Ascending aorta (tissue), 2 donors: ENCODE measurements around the gene SHISAL2A. TPM values are rescaled to one million over a fixed set of nuclear protein-coding genes. Genes with fewer than 3 reads are reported as not detected.

ENCODE experiments used
- DNase-seq, 2 donors: peaks; one replicate each; pipeline ENCODE4 v3.0.0-alpha.2; 2019; ENCODE audit warnings: low spot score in 2 of 2
- H3K27ac ChIP-seq, 2 donors: fragments of 200-600 bp; sonication (generic); one replicate each; pipeline ENCODE4 v1.5.1; 2016 to 2017; ENCODE audit warnings: mild to moderate bottlenecking in 1 of 2
- H3K27me3 ChIP-seq: fragments of 200-600 bp; sonication (generic); one replicate; pipeline ENCODE4 v1.5.1; 2017
- H3K36me3 ChIP-seq, 2 donors: fragments of 200-600 bp; sonication (generic); one replicate each; pipeline ENCODE4 v1.5.1; 2016
- H3K4me1 ChIP-seq, 2 donors: fragments of 200-600 bp; sonication (generic); one replicate each; pipeline ENCODE4 v1.5.1; 2016 to 2017; ENCODE audit warnings: mild to moderate bottlenecking in 1 of 2
- H3K4me3 ChIP-seq, 2 donors: fragments of 200-600 bp; sonication (generic); one replicate each; pipeline ENCODE4 v1.5.1; 2016 to 2017; ENCODE audit warnings: mild to moderate bottlenecking in 1 of 2
- H3K9me3 ChIP-seq, 2 donors: fragments of 200-600 bp; sonication (generic); one replicate each; pipeline ENCODE4 v1.5.1; 2016
- CTCF ChIP-seq, 3 experiments: fragments of 200-600 bp in 2 of 3; fragments of 450-650 bp in 1 of 3; sonication (generic) in 2 of 3; IDR thresholded peaks; one replicate each; pipeline ENCODE4 v1.5.1; 2016 to 2019; ENCODE audit warnings: antibody characterized with exemption in 3 of 3, mild to moderate bottlenecking in 1 of 3, moderate library complexity in 1 of 3
- intact Hi-C: fragments of 100-400 bp; cut with DNase I; formaldehyde crosslinking; loops from one replicate; pipeline ENCODE4 v1.15.1; 2023
- total RNA-seq: library from RNA; depleted of rRNA; stranded (reverse); fragments of >200 nt; gene quantifications from one replicate; pipeline ENCODE4 v1.1.0, GENCODE V29; 2016

SHISAL2A gene
- total RNA-seq, 1 donor from 2014 or later: not detected

DNA sequence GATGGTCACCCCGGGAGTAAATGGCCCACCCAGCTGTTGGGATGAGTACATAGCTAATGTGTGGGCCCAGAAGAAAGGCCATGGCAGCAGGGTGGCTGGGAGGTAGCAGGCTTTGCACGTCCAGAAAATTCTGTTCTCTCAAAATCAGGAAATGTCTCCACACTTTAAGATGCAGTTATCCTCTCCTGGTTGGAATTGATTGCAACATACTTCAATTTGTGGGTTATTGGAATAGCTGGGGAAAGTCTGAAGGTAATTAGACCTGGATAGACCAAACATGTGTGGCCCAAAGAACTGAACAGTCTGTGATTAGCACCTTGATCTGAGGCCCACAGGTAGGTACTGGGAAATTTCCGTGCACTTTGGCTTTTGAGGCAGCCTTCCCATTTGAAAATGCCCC is 35.0 kb downstream of the SHISAL2A start:
- H3K27ac ChIP-seq: no peak overlapping the region
- H3K9me3 ChIP-seq: no peaks in the 10 kb centered on the region
- H3K27me3 ChIP-seq: no peaks in the 10 kb centered on the region
- no peak for TF ChIP-seq CTCF (IDR thresholded peaks at IDR 0.05)
- DNase-seq: no peak
- no peaks in the 10 kb centered on the region for H3K36me3 ChIP-seq
- H3K4me1 ChIP-seq: no peaks in the 10 kb centered on the region
- no peak overlapping the region for H3K4me3 ChIP-seq
- intact Hi-C loops: no loop called here

- H3K4me3 ChIP-seq: no peak overlapping the region
- H3K4me1 ChIP-seq: no peaks in the 10 kb centered on the region
- H3K27ac ChIP-seq: no peak overlapping the region
- no peaks in the 10 kb centered on the region for H3K9me3 ChIP-seq
- intact Hi-C loops: no loop called here
- no peaks in the 10 kb centered on the region for H3K36me3 ChIP-seq
- TF ChIP-seq CTCF (IDR thresholded peaks at IDR 0.05): no peak
- H3K27me3 ChIP-seq: no peaks in the 10 kb centered on the region
- DNase-seq: no peak
These were observed 35.7 kb downstream of the SHISAL2A start for GRCh38 chr1:52668711-52669110.

DNA sequence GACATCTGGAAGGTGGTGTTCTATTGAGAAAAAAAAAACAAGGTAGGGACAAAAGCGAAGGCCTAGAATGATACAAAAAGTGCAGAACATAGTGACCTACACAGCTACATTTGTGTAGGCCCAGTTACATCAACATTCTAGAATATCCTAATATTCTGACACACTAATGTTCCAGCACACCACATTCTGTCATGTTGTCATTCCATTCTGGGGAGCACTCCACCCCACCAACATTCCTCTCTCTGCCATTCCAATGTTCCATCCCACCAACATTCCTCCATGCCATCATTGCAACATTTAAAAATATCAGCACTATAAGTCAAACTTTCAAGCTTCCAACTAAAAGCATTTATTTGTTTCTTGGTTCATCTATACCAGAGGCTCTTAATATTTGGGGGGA is 36.7 kb downstream of the SHISAL2A start:
- Histone ChIP-seq H3K27ac (no peak overlapping the region), H3K9me3 (no peaks in the 10 kb centered on the region), H3K4me1 (no peaks in the 10 kb centered on the region), H3K27me3 (no peaks in the 10 kb centered on the region), H3K4me3 (no peak overlapping the region), H3K36me3 (no peaks in the 10 kb centered on the region)
- no peak for TF ChIP-seq CTCF (IDR thresholded peaks at IDR 0.05)
- intact Hi-C loops: no loop called here
- no peak for DNase-seq

GRCh38 chr1:52670604-52671003 is 37.6 kb downstream of the SHISAL2A start:
- intact Hi-C loops: no loop called here
- no peak for DNase-seq

GRCh38 chr1:52672946-52673345 is 40.0 kb downstream of the SHISAL2A start:
- intact Hi-C loops: no loop called here
- no peaks in the 10 kb centered on the region for H3K27me3 ChIP-seq
- TF ChIP-seq CTCF (IDR thresholded peaks at IDR 0.05): no peak
- no peak for DNase-seq
- H3K4me3 ChIP-seq: no peak overlapping the region
- no peaks in the 10 kb centered on the region for H3K4me1 ChIP-seq
- no peak overlapping the region for H3K27ac ChIP-seq
- no peaks in the 10 kb centered on the region for H3K36me3 ChIP-seq
- H3K9me3 ChIP-seq: no peaks in the 10 kb centered on the region

More at GRCh38 chr1:52670604-52671003, 37.6 kb downstream of the SHISAL2A start:
- Histone ChIP-seq H3K36me3 (no peaks in the 10 kb centered on the region), H3K27ac (no peak overlapping the region), H3K4me1 (no peaks in the 10 kb centered on the region), H3K9me3 (no peaks in the 10 kb centered on the region), H3K27me3 (no peaks in the 10 kb centered on the region), H3K4me3 (no peak overlapping the region)
- TF ChIP-seq CTCF (IDR thresholded peaks at IDR 0.05): no peak

- Histone ChIP-seq H3K27me3 (no peaks in the 10 kb centered on the region), H3K36me3 (no peaks in the 10 kb centered on the region), H3K4me1 (no peaks in the 10 kb centered on the region), H3K9me3 (no peaks in the 10 kb centered on the region), H3K4me3 (no peak overlapping the region), H3K27ac (no peak overlapping the region)
- intact Hi-C loops: no loop called here
- TF ChIP-seq CTCF (IDR thresholded peaks at IDR 0.05): no peak
- no peak for DNase-seq
These were observed 40.5 kb downstream of the SHISAL2A start for GRCh38 chr1:52673513-52673912.
